Epidermal melanocyte (primary cell): ENCODE measurements around the gene RILPL1.
"Not testable (repeated sequence)": the region's sequence is repeated elsewhere in the genome, so short reads cannot be mapped to it uniquely, and the experiment has no call there.

Experiments
- DNase-seq: peaks from one replicate; pipeline ENCODE4 v3.0.0; 2011; ENCODE audit warnings: low spot score; ENCODE audit not compliant: insufficient read length

The RILPL1 gene

GRCh38 chr12:123497065-123497464, 36.5 kb downstream of the RILPL1 start:
- no peak for DNase-seq

GRCh38 chr12:123494124-123494851, 39.2 kb downstream of the RILPL1 start:
- DNase-seq: no peak

GRCh38 chr12:123492339-123493039, 41.0 kb downstream of the RILPL1 start:
- peak; percentile 15 for DNase-seq

GRCh38 chr12:123491481-123491880, 42.0 kb downstream of the RILPL1 start:
- DNase-seq: no peak

GRCh38 chr12:123491056-123491455, 42.5 kb downstream of the RILPL1 start:
- peak; percentile 3 for DNase-seq

GRCh38 chr12:123490089-123490488, 43.4 kb downstream of the RILPL1 start:
- DNase-seq: peak; percentile 3

GRCh38 chr12:123489580-123489979, 43.9 kb downstream of the RILPL1 start:
- peak; percentile 2 for DNase-seq

- peak; percentile 4 for DNase-seq
These were observed 44.8 kb downstream of the RILPL1 start for GRCh38 chr12:123488539-123489230.

GRCh38 chr12:123487428-123487827, 46.1 kb downstream of the RILPL1 start:
- DNase-seq: no peak

GRCh38 chr12:123485756-123486155, 47.8 kb downstream of the RILPL1 start:
- DNase-seq: no peak

- DNase-seq: no peak
These were observed 49.8 kb downstream of the RILPL1 start for GRCh38 chr12:123483602-123484248.

- DNase-seq: no peak
These were observed 50.6 kb downstream of the RILPL1 start for GRCh38 chr12:123482876-123483275.

GRCh38 chr12:123481251-123481650, 52.3 kb downstream of the RILPL1 start:
- not testable (repeated sequence) for DNase-seq

- DNase-seq: peak; percentile 64
These were observed 53.9 kb downstream of the RILPL1 start for GRCh38 chr12:123479442-123480180.

- DNase-seq: peak; percentile 24
These were observed 54.8 kb downstream of the RILPL1 start for GRCh38 chr12:123478762-123479161.

GRCh38 chr12:123478069-123478468, 55.5 kb downstream of the RILPL1 start:
- peak; percentile 8 for DNase-seq

GRCh38 chr12:123475246-123475703, 58.2 kb downstream of the RILPL1 start:
- peak; percentile 7 for DNase-seq

- DNase-seq: no peak
These were observed 58.9 kb downstream of the RILPL1 start for GRCh38 chr12:123474485-123475245.

GRCh38 chr12:123472438-123472849, 61.1 kb downstream of the RILPL1 start:
- DNase-seq: no peak
